Liver (tissue), 3 donors: Measurements from ENCODE around the gene GCN1.

Source experiments
- FOXA1 ChIP-seq: IDR thresholded peaks from 2 replicates; pipeline ENCODE4 v1.6.1; 2016; ENCODE audit warnings: antibody characterized with exemption
- FOXA2 ChIP-seq: IDR thresholded peaks from 2 replicates; pipeline ENCODE4 v1.6.1; 2016; ENCODE audit warnings: antibody characterized with exemption
- HNF4A ChIP-seq, 2 donors: conservative IDR thresholded peaks; 2 replicates each; pipeline ENCODE4 v1.6.1; 2016; ENCODE audit warnings: antibody characterized with exemption in 2 of 2, mild to moderate bottlenecking in 2 of 2
- JUND ChIP-seq, 2 donors: IDR thresholded peaks; 2 replicates each; pipeline ENCODE4 v1.6.1; 2016; ENCODE audit warnings: antibody characterized with exemption in 2 of 2
- RAD21 ChIP-seq, 2 donors: IDR thresholded peaks; 2 replicates each; pipeline ENCODE4 v1.6.1; 2016; ENCODE audit warnings: antibody characterized with exemption in 2 of 2, mild to moderate bottlenecking in 2 of 2
- SP1 ChIP-seq: IDR thresholded peaks from 2 replicates; pipeline ENCODE4 v1.6.1; 2018; ENCODE audit warnings: antibody characterized with exemption, mild to moderate bottlenecking
- TAF1 ChIP-seq: conservative IDR thresholded peaks from 2 replicates; pipeline ENCODE4 v1.6.1; 2016; ENCODE audit warnings: antibody characterized with exemption, mild to moderate bottlenecking
- YY1 ChIP-seq: IDR thresholded peaks from 2 replicates; pipeline ENCODE4 v1.6.1; 2016; ENCODE audit warnings: antibody characterized with exemption, mild to moderate bottlenecking
- TF ChIP-seq, protein P1 (sequence below): fragments of 150-350 bp; IDR thresholded peaks from 2 replicates; pipeline ENCODE4 v1.5.1; 2017; ENCODE audit warnings: improper control_type of control experiment, low read depth, low read length; ENCODE audit not compliant: missing input control
- TF ChIP-seq, protein P2 (sequence below): IDR thresholded peaks from 2 replicates; pipeline ENCODE4 v1.6.1; 2016; ENCODE audit warnings: antibody characterized with exemption
- TF ChIP-seq, protein P3 (sequence below): IDR thresholded peaks from 2 replicates; pipeline ENCODE4 v1.6.1; 2016; ENCODE audit warnings: antibody characterized with exemption, mild to moderate bottlenecking
- donor health status: healthy.
- donor health status: healthy.

DNA sequence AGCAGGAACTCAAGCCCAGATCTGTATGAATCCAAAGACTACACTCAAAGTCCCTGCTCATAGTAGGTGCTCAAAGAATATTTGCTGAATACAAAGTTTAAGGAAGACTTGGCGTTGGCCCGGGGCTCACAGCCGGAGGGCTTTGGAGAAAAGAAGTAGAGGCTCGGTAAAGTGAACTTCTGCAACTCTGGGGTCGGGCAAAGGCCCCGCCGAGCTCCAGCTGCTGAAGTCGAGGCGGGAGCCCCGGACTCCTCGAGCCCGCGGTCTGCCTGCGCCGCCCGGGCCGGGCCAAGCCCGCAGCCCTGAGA, 335 bp downstream of the GCN1 start:
- TF ChIP-seq, protein P1, sequence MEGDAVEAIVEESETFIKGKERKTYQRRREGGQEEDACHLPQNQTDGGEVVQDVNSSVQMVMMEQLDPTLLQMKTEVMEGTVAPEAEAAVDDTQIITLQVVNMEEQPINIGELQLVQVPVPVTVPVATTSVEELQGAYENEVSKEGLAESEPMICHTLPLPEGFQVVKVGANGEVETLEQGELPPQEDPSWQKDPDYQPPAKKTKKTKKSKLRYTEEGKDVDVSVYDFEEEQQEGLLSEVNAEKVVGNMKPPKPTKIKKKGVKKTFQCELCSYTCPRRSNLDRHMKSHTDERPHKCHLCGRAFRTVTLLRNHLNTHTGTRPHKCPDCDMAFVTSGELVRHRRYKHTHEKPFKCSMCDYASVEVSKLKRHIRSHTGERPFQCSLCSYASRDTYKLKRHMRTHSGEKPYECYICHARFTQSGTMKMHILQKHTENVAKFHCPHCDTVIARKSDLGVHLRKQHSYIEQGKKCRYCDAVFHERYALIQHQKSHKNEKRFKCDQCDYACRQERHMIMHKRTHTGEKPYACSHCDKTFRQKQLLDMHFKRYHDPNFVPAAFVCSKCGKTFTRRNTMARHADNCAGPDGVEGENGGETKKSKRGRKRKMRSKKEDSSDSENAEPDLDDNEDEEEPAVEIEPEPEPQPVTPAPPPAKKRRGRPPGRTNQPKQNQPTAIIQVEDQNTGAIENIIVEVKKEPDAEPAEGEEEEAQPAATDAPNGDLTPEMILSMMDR: no peak
- TF ChIP-seq SP1 (no peak), HNF4A (conservative IDR thresholded peaks at IDR 0.05) (no peak), RAD21 (IDR thresholded peaks at IDR 0.05) (no peak), FOXA1 (no peak), YY1 (no peak), TAF1 (no peak), FOXA2 (no peak), JUND (IDR thresholded peaks at IDR 0.05) (no peak)
- TF ChIP-seq, protein P2, sequence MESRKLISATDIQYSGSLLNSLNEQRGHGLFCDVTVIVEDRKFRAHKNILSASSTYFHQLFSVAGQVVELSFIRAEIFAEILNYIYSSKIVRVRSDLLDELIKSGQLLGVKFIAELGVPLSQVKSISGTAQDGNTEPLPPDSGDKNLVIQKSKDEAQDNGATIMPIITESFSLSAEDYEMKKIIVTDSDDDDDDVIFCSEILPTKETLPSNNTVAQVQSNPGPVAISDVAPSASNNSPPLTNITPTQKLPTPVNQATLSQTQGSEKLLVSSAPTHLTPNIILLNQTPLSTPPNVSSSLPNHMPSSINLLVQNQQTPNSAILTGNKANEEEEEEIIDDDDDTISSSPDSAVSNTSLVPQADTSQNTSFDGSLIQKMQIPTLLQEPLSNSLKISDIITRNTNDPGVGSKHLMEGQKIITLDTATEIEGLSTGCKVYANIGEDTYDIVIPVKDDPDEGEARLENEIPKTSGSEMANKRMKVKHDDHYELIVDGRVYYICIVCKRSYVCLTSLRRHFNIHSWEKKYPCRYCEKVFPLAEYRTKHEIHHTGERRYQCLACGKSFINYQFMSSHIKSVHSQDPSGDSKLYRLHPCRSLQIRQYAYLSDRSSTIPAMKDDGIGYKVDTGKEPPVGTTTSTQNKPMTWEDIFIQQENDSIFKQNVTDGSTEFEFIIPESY: no peak
- TF ChIP-seq, protein P3, sequence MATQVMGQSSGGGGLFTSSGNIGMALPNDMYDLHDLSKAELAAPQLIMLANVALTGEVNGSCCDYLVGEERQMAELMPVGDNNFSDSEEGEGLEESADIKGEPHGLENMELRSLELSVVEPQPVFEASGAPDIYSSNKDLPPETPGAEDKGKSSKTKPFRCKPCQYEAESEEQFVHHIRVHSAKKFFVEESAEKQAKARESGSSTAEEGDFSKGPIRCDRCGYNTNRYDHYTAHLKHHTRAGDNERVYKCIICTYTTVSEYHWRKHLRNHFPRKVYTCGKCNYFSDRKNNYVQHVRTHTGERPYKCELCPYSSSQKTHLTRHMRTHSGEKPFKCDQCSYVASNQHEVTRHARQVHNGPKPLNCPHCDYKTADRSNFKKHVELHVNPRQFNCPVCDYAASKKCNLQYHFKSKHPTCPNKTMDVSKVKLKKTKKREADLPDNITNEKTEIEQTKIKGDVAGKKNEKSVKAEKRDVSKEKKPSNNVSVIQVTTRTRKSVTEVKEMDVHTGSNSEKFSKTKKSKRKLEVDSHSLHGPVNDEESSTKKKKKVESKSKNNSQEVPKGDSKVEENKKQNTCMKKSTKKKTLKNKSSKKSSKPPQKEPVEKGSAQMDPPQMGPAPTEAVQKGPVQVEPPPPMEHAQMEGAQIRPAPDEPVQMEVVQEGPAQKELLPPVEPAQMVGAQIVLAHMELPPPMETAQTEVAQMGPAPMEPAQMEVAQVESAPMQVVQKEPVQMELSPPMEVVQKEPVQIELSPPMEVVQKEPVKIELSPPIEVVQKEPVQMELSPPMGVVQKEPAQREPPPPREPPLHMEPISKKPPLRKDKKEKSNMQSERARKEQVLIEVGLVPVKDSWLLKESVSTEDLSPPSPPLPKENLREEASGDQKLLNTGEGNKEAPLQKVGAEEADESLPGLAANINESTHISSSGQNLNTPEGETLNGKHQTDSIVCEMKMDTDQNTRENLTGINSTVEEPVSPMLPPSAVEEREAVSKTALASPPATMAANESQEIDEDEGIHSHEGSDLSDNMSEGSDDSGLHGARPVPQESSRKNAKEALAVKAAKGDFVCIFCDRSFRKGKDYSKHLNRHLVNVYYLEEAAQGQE: no peak
